A549 (cell line): ENCODE data around the gene GRID2IP. TPM values are rescaled to one million over a fixed set of nuclear protein-coding genes. Genes with fewer than 3 reads are reported as not detected.

ENCODE experiments used
- ATAC-seq, 2 experiments: fragments of 200-7000 bp in 1 of 2; fragments of >200 bp in 1 of 2; cut with Nextera tagmentation in 1 of 2; cut with Tn5 transposase in 1 of 2; 3 replicates each; pipeline versions ENCODE4 v1.8.0 to v1.9.1; 2018 to 2020; ENCODE audit warnings: mild to moderate bottlenecking in 1 of 2, moderate library complexity in 1 of 2
- CTCF ChIA-PET: fragments of 300-600 bp; sonication (Branson Sonifier 250); formaldehyde crosslinking; extraction: SDS; loops from one replicate; lab custom pipeline; 2021; ENCODE audit warnings: antibody characterized with exemption, inconsistent platforms; lab: Yijun Ruan, JAX
- POLR2A ChIA-PET: fragments of 350-600 bp; formaldehyde crosslinking; extraction: SDS; loops from one replicate; lab custom pipeline; 2021; ENCODE audit warnings: antibody characterized with exemption, inconsistent platforms; lab: Yijun Ruan, JAX
- DNase-seq, 2 experiments: peaks; one replicate each; pipeline versions ENCODE4 v3.0.0 to v3.0.0-alpha.2; 2011 to 2016; ENCODE audit warnings: low read depth in 1 of 2, low spot score in 1 of 2
- FAIRE-seq: peaks from 2 replicates; lab custom pipeline; 2011; peaks lifted over from hg19 to GRCh38; lab: Jason Lieb, UNC
- H3K27ac ChIP-seq, 2 experiments: fragments of >200 bp; sonication (Bioruptor Twin); formaldehyde crosslinking; 3 replicates each; pipeline ENCODE4 v1.5.1; 2016 to 2017
- H3K4me1 ChIP-seq: fragments of >200 bp; sonication (Bioruptor Twin); formaldehyde crosslinking; 3 replicates; pipeline ENCODE4 v1.6.1; 2016
- H3K4me2 ChIP-seq: fragments of >200 bp; sonication (Bioruptor Twin); formaldehyde crosslinking; 3 replicates; pipeline ENCODE4 v1.6.1; 2016
- H3K4me3 ChIP-seq: fragments of >200 bp; sonication (Bioruptor Twin); formaldehyde crosslinking; 3 replicates; pipeline ENCODE4 v1.5.1; 2016
- H3K9me3 ChIP-seq: fragments of >200 bp; sonication (Bioruptor Twin); formaldehyde crosslinking; 3 replicates; pipeline ENCODE4 v1.6.1; 2016
- BHLHE40 ChIP-seq: IDR thresholded peaks from 2 replicates; pipeline ENCODE4 v1.6.1; 2012; ENCODE audit warnings: low read depth, low read length, inconsistent platforms
- CEBPB ChIP-seq, 2 experiments: fragments of >200 bp in 1 of 2; sonication (Bioruptor Twin) in 1 of 2; formaldehyde crosslinking in 1 of 2; IDR thresholded peaks; 2 replicates each; pipeline ENCODE4 v1.6.1; 2012 to 2016
- E2F6 ChIP-seq: IDR thresholded peaks from 2 replicates; pipeline ENCODE4 v1.6.1; 2012; ENCODE audit warnings: low read depth, borderline replicate concordance
- EHMT2 ChIP-seq: fragments of 200-600 bp; sonication (generic); IDR thresholded peaks from 2 replicates; pipeline ENCODE4 v1.6.1; 2016; ENCODE audit warnings: antibody characterized with exemption, low read depth, mild to moderate bottlenecking, moderate library complexity
- ESRRA ChIP-seq: fragments of 150-350 bp; IDR thresholded peaks from 2 replicates; pipeline ENCODE4 v1.6.1; 2014; ENCODE audit warnings: mild to moderate bottlenecking, low read length, borderline replicate concordance
- FOSB ChIP-seq: fragments of 250-450 bp; sonication (Bioruptor Pico); IDR thresholded peaks from 2 replicates; pipeline ENCODE4 v1.5.0; 2020; ENCODE audit warnings: mild to moderate bottlenecking, moderate library complexity
- HMGXB4 ChIP-seq: fragments of 250-450 bp; sonication (Bioruptor Pico); IDR thresholded peaks from 2 replicates; pipeline ENCODE4 v1.5.0; 2021; ENCODE audit warnings: mild to moderate bottlenecking, moderate library complexity, borderline replicate concordance
- HOXB5 ChIP-seq: fragments of 250-450 bp; sonication (Bioruptor Pico); IDR thresholded peaks from 2 replicates; pipeline ENCODE4 v1.5.0; 2020; ENCODE audit warnings: mild to moderate bottlenecking, moderate library complexity
- KDM1A ChIP-seq: fragments of 200-600 bp; sonication (generic); IDR thresholded peaks from 2 replicates; pipeline ENCODE4 v1.6.1; 2016; ENCODE audit warnings: low read depth, mild to moderate bottlenecking
- KDM5A ChIP-seq: fragments of 200-600 bp; sonication (generic); IDR thresholded peaks from 2 replicates; pipeline ENCODE4 v1.6.1; 2016; ENCODE audit warnings: antibody characterized with exemption, mild to moderate bottlenecking
- MAX ChIP-seq: IDR thresholded peaks from 2 replicates; pipeline ENCODE4 v1.6.1; 2012
- MYC ChIP-seq: IDR thresholded peaks from 2 replicates; pipeline ENCODE4 v1.6.1; 2012; ENCODE audit warnings: mild to moderate bottlenecking, inconsistent platforms, low read length, improper control_type of control experiment, borderline replicate concordance
- NFE2L2 ChIP-seq: fragments of 150-350 bp; conservative IDR thresholded peaks from 2 replicates; pipeline ENCODE4 v1.6.1; 2014; ENCODE audit warnings: low read length
- PHF8 ChIP-seq: fragments of 200-600 bp; sonication (generic); IDR thresholded peaks from 2 replicates; pipeline ENCODE4 v1.6.1; 2016; ENCODE audit warnings: low read depth, mild to moderate bottlenecking, antibody characterized with exemption, moderate library complexity, borderline replicate concordance
- RFX5 ChIP-seq: fragments of 450-650 bp; IDR thresholded peaks from 2 replicates; pipeline ENCODE4 v1.7.1; 2014; ENCODE audit warnings: antibody characterized with exemption, mild to moderate bottlenecking, moderate library complexity
- RNF2 ChIP-seq: fragments of 200-600 bp; sonication (generic); IDR thresholded peaks from 2 replicates; pipeline ENCODE4 v1.6.1; 2016; ENCODE audit warnings: low read depth, mild to moderate bottlenecking, antibody characterized with exemption, moderate library complexity, borderline replicate concordance
- SREBF2 ChIP-seq: fragments of 450-650 bp; IDR thresholded peaks from 2 replicates; pipeline ENCODE4 v1.6.1; 2014; ENCODE audit warnings: mild to moderate bottlenecking, moderate library complexity
- ZFP36 ChIP-seq: fragments of 450-650 bp; IDR thresholded peaks from 2 replicates; pipeline ENCODE4 v1.6.1; 2014; ENCODE audit warnings: borderline replicate concordance; ENCODE audit not compliant: partially characterized antibody
- ZNF302 ChIP-seq: fragments of 250-450 bp; sonication (Bioruptor Pico); IDR thresholded peaks from 2 replicates; pipeline ENCODE4 v1.9.0; 2021; ENCODE audit warnings: inconsistent platforms, mild to moderate bottlenecking, moderate library complexity
- WGBS: methylation state at CpG from one replicate; pipeline ENCODE4 v1.1.6; 2017; ENCODE audit errors: missing lambda C conversion rate; 5-methylcytosine and 5-hydroxymethylcytosine counted together
- polyA plus RNA-seq, 4 experiments: library from polyadenylated mRNA; depleted of rRNA in 3 of 4; stranded (reverse); fragments of >200 nt; fragmentation: RNase III in 1 of 4; extraction: RNeasy Plus Mini Kit Qiagen cat#74134 plus additional on column Dnase treatment in 1 of 4; gene quantifications; 2 replicates in 3 of 4; 3 replicates in 1 of 4; pipeline ENCODE4 v1.2.3, GENCODE V29; 2011 to 2017
- TF ChIP-seq, protein P1 (sequence below): fragments of >200 bp; sonication (Bioruptor Twin); formaldehyde crosslinking; IDR thresholded peaks from 3 replicates; pipeline ENCODE4 v1.5.1; 2016

GRID2IP gene
- polyA plus RNA-seq, 2 of the 4 experiments (the other 2 are of a cell fraction): not detected

DNA sequence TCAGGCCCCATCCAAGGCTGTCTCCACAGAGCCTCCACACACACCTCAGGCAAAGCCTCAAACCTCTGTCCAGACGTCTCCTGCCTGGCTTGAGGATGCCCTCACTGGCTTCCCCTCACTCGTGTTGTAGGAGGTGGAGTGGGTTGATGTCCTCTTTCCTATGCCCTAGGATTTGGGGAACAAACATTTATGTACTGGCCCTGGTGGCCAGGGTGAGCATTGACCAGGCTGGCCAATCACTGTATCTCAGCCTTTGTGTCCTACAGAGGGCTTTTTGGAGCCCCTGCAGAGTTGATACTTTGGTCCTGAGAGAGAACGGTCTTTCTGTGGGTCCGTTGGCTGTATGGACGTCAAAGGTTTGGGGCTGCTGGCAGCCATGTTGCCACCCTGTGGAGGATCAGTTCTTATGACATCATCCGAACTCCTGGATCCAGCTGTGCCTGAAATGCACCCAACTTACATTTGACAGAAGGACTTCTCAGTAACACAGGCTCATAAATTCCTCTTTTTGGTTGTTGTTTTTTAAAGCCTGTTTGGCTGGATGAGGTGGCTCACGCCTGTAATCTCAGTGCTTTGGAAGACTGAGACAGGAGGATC is 2.3 kb upstream of the GRID2IP start (continued):
- TF ChIP-seq RNF2: no peak
- no peak for TF ChIP-seq ESRRA

- Histone ChIP-seq H3K4me1 (no peaks in the 10 kb centered on the region), H3K27ac (no peak overlapping the region), H3K9me3 (no peaks in the 10 kb centered on the region), H3K4me2 (no peak overlapping the region), H3K4me3 (no peak overlapping the region)
- no peak for TF ChIP-seq E2F6
- TF ChIP-seq KDM1A: no peak
- no peak for TF ChIP-seq NFE2L2
- no peak for TF ChIP-seq CEBPB (IDR thresholded peaks at IDR 0.05)
- no peak for TF ChIP-seq EHMT2
- no peak for TF ChIP-seq SREBF2
- TF ChIP-seq RFX5: no peak
- no peak for TF ChIP-seq MYC
- no peak for TF ChIP-seq PHF8
- TF ChIP-seq HMGXB4 (CRISPR knock-in tag): no peak
- TF ChIP-seq HOXB5 (CRISPR knock-in tag): no peak
- TF ChIP-seq FOSB (CRISPR knock-in tag): no peak
- no peak for TF ChIP-seq BHLHE40
- TF ChIP-seq, protein P1, sequence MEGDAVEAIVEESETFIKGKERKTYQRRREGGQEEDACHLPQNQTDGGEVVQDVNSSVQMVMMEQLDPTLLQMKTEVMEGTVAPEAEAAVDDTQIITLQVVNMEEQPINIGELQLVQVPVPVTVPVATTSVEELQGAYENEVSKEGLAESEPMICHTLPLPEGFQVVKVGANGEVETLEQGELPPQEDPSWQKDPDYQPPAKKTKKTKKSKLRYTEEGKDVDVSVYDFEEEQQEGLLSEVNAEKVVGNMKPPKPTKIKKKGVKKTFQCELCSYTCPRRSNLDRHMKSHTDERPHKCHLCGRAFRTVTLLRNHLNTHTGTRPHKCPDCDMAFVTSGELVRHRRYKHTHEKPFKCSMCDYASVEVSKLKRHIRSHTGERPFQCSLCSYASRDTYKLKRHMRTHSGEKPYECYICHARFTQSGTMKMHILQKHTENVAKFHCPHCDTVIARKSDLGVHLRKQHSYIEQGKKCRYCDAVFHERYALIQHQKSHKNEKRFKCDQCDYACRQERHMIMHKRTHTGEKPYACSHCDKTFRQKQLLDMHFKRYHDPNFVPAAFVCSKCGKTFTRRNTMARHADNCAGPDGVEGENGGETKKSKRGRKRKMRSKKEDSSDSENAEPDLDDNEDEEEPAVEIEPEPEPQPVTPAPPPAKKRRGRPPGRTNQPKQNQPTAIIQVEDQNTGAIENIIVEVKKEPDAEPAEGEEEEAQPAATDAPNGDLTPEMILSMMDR: no peak
- TF ChIP-seq ZNF302: no peak
- TF ChIP-seq KDM5A: no peak
- TF ChIP-seq MAX: no peak
- TF ChIP-seq ESRRA: no peak
- no peak for TF ChIP-seq ZFP36
- CTCF ChIA-PET: interaction anchor here (0.5 to 1.9 kb wide), 6 partner anchors 11 to 608 kb away, joined by 3 to 12 read pairs (median 3); no protein-coding TSS in a partner anchor
- ATAC-seq: no peak
- WGBS: 95% methylated on average over 1 of the region's 1 CpG
- FAIRE-seq: no peak
- no peak for DNase-seq
- POLR2A ChIA-PET: no interaction called here
These were observed 3.9 kb downstream of the GRID2IP start for GRCh38 chr7:6547400-6547799.
